ENCODE measurements around the gene ARHGAP45. TPM values are rescaled to one million over a fixed set of nuclear protein-coding genes. Genes with fewer than 3 reads are reported as not detected.

Gene ARHGAP45
- total and polyA plus RNA-seq, 9 of the 15 experiments (the other 6 are each of a cell fraction or from before 2014, with no cell fraction given) = 0.08 to 22.1 (median 4.2) TPM

GRCh38 chr19:1082928-1083816 is 16.2 kb downstream of the ARHGAP45 start (continued):
- TF ChIP-seq E4F1 (CRISPR knock-in tag; IDR thresholded peaks at IDR 0.05; ENCODE audit: borderline replicate concordance) (no peak), FOXP4 (CRISPR knock-in tag; IDR thresholded peaks at IDR 0.05; ENCODE audit: borderline replicate concordance) (0 out of 2 replicates have a peak, but pooled peaks have one; percentile 55), TFAM (CRISPR knock-in tag; conservative IDR thresholded peaks at IDR 0.05) (no peak), ZNF175 (CRISPR knock-in tag; IDR thresholded peaks at IDR 0.05; ENCODE audit: low read depth) (no peak), CBX1 (IDR thresholded peaks at IDR 0.05; ENCODE audit: low read depth) (no peak), TBP (optimal IDR thresholded peaks at IDR 0.05; ENCODE audit: low read depth, low read length) (no peak), SMC3 (conservative IDR thresholded peaks at IDR 0.05; ENCODE audit: insufficient read depth, low read depth, low read length) (no peak), ZNF668 (CRISPR knock-in tag; IDR thresholded peaks at IDR 0.05) (no peak), RBFOX2 (IDR thresholded peaks at IDR 0.05; ENCODE audit: low read depth, low read length) (peak; percentile 45; the same call in 1 of the 2 replicates), PRMT5 (CRISPR knock-in tag; IDR thresholded peaks at IDR 0.05) (no peak)
